ENCODE data around the gene ZNF230. TPM values are rescaled to one million over a fixed set of nuclear protein-coding genes. Genes with fewer than 3 reads are reported as not detected.

ZNF230 gene
- total and polyA plus RNA-seq, 2 of the 8 experiments (the other 6 are each of a cell fraction or from before 2014, with no cell fraction given), result 1.5 to 3.6 TPM

DNA sequence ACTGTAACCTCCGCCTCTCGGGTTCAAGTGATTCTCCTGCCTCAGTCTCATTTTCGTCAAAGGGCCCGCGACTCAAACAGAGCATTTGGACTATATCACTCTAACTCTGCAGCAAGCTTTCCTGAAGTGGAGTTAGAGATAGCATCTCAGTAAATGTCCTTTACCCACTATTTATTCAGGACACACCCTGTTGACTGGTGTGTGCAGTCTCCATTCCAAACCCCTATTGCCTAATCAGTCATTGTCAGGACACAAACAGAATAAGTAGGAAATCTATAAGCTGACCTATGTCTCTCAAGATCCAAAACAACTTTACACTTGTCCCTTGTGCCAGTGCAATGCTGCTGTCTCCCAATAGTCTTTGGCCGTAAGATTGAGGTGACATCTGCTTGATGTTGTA, 23.9 kb downstream of the ZNF230 start:
- H2BK15ac ChIP-seq (ENCODE audit: low read length), result no peak overlapping the region
- TF ChIP-seq ZNF274 (IDR thresholded peaks at IDR 0.05; ENCODE audit: borderline replicate concordance, extremely low read depth, low read length) (no peak), ASH2L (IDR thresholded peaks at IDR 0.05; ENCODE audit: low read length) (no peak), CHD2 (IDR thresholded peaks at IDR 0.05; ENCODE audit: low read length) (no peak), GABPA (IDR thresholded peaks at IDR 0.05; ENCODE audit: borderline replicate concordance, insufficient read depth, low read length) (no peak), SIRT6 (IDR thresholded peaks at IDR 0.05; ENCODE audit: low read length) (no peak)
- H4K91ac ChIP-seq (replicated peaks; ENCODE audit: insufficient read length, low read length), result no peak overlapping the region
- peaks cover 4 to 43% (median 26%) of the 10 kb centered on the region in 4 experiments; a peak in 6 of 8 replicates for H3K36me3 ChIP-seq (ENCODE audit: control insufficient read depth in 2 of 4, insufficient read depth in 4 of 4, low read length in 3 of 4)
- no peak overlapping the region for H2BK12ac ChIP-seq (ENCODE audit: low read depth, low read length)
- FAIRE-seq (no peak), DNase-seq (ENCODE audit: low read depth in 1 of 2, low spot score in 2 of 2) (no peak)
- no peak overlapping the region for H2AK5ac ChIP-seq (ENCODE audit: low read depth, low read length)
- no peak overlapping the region for H3K18ac ChIP-seq (ENCODE audit: extremely low read depth, low read length)
- peaks cover 6 to 13% of the 10 kb centered on the region in 2 experiments for H3K9me3 ChIP-seq (ENCODE audit: insufficient read depth in 2 of 2, low read depth in 1 of 2, low read length in 1 of 2)
- H3K9ac ChIP-seq (replicated peaks in 1 of 4; ENCODE audit: extremely low read depth in 1 of 4, low read depth in 3 of 4, low read length in 3 of 4), result no peak overlapping the region
- no peak overlapping the region for H4K8ac ChIP-seq (ENCODE audit: extremely low read depth, insufficient read depth, low read length)
- no peak overlapping the region for H2BK5ac ChIP-seq (ENCODE audit: low read depth, low read length)
- H3K27me3 ChIP-seq (replicated peaks in 1 of 4; ENCODE audit: control insufficient read depth in 3 of 4, extremely low read depth in 1 of 4, insufficient read depth in 3 of 4, low read length in 3 of 4), result no peaks in the 10 kb centered on the region
- H3K23ac ChIP-seq (ENCODE audit: insufficient read length), result no peak overlapping the region
- H2BK120ac ChIP-seq (replicated peaks; ENCODE audit: low read depth, low read length), result no peak overlapping the region
- H3K79me1 ChIP-seq (ENCODE audit: low read depth, low read length), result peaks cover 4% of the 10 kb centered on the region
- no peak overlapping the region for H3K14ac ChIP-seq (ENCODE audit: insufficient read length)
- H3K4me2 ChIP-seq (ENCODE audit: insufficient read depth in 1 of 2, low read depth in 2 of 2, low read length in 2 of 2), result no peak overlapping the region; a peak in 1 of 4 replicates
- 93% methylated on average over 6 of the region's 6 CpGs; no CpG with 5 or more reads in 1 of the 2 experiments for WGBS, 2 experiments (ENCODE audit: extremely low coverage in 1 of 2, insufficient coverage in 1 of 2, insufficient read length in 1 of 2, insufficient replicate concordance in 2 of 2, low coverage in 1 of 2, low lambda C conversion rate in 2 of 2, missing lambda C conversion rate in 1 of 2)
- H4K5ac ChIP-seq (ENCODE audit: insufficient read length, low read depth, low read length), result no peak overlapping the region
- H3K4me1 ChIP-seq (replicated peaks in 1 of 4; ENCODE audit: control insufficient read depth in 3 of 4, insufficient read depth in 4 of 4, low read length in 3 of 4), result no peaks in the 10 kb centered on the region
- CTCF ChIA-PET (ENCODE audit: partially characterized antibody), result no interaction called here
- H4K20me1 ChIP-seq (replicated peaks in 1 of 2; ENCODE audit: control insufficient read depth in 1 of 2, insufficient read depth in 2 of 2, low read length in 2 of 2), result no peaks in the 10 kb centered on the region
- POLR2A ChIA-PET (ENCODE audit: partially characterized antibody), result interaction anchor here (2.1 kb wide), 1 partner anchor 25 kb away, joined by 11 read pairs; the partner anchor contains the start of gene ZNF223
- H2AFZ ChIP-seq (ENCODE audit: low read length), result no peak overlapping the region
- H3K79me2 ChIP-seq (ENCODE audit: control insufficient read depth in 1 of 2, insufficient read depth in 2 of 2, low read length in 2 of 2), result peaks cover 0 to 4% of the 10 kb centered on the region in 2 experiments; a peak in 2 of 4 replicates
- no peak overlapping the region for H3K56ac ChIP-seq (replicated peaks; ENCODE audit: insufficient read length, low read depth, low read length)
- no peak overlapping the region for H3K27ac ChIP-seq (ENCODE audit: low read depth, low read length)
- H2BK20ac ChIP-seq (ENCODE audit: low read length), result no peak overlapping the region
- peaks cover 4% of the 10 kb centered on the region; the same call in 1 of the 2 replicates for H3K23me2 ChIP-seq (ENCODE audit: low read depth, low read length)
- no peak overlapping the region for H3K4me3 ChIP-seq (ENCODE audit: extremely low read depth in 1 of 4, insufficient read depth in 2 of 4, low read depth in 3 of 4, low read length in 4 of 4)
- H3K4ac ChIP-seq (replicated peaks; ENCODE audit: insufficient read length, low read depth, low read length), result no peak overlapping the region

Measured in H1 (cell line).